Left lung (tissue), 10 donors: ENCODE results near the gene DCC. TPM values are rescaled to one million over a fixed set of nuclear protein-coding genes. Genes with fewer than 3 reads are reported as not detected.

Experiments
- ATAC-seq: fragments of 200-7000 bp; cut with Tn5 transposase; one replicate; pipeline ENCODE4 v1.9.1; 2020; ENCODE audit warnings: moderate library complexity
- DNase-seq, 4 donors: peaks; one replicate each; pipeline ENCODE4 v3.0.0-alpha.2; 2013 to 2020
- H3K27ac ChIP-seq, 2 donors: fragments of 200-600 bp; sonication (generic) in 1 of 2; one replicate each; pipeline versions ENCODE4 v1.5.0 to v1.8.0; 2020 to 2021
- H3K27me3 ChIP-seq, 2 donors: fragments of 200-600 bp; sonication (generic) in 1 of 2; one replicate each; pipeline versions ENCODE4 v1.5.0 to v1.8.0; 2020 to 2021
- H3K36me3 ChIP-seq, 2 donors: fragments of 200-600 bp; sonication (generic) in 1 of 2; one replicate each; pipeline versions ENCODE4 v1.5.0 to v1.8.0; 2020 to 2021
- H3K4me1 ChIP-seq, 2 donors: fragments of 200-600 bp; one replicate each; pipeline ENCODE4 v1.8.0; 2021
- H3K4me3 ChIP-seq, 2 donors: fragments of 200-600 bp; sonication (generic) in 1 of 2; one replicate each; pipeline versions ENCODE4 v1.5.0 to v1.8.0; 2020 to 2021; ENCODE audit warnings: mild to moderate bottlenecking in 1 of 2
- H3K9me3 ChIP-seq, 2 donors: fragments of 200-600 bp; sonication (generic) in 1 of 2; one replicate each; pipeline versions ENCODE4 v1.5.0 to v1.8.0; 2020 to 2021
- intact Hi-C, 2 donors: fragments of 100-400 bp; cut with DNase I; formaldehyde crosslinking; loops; one replicate each; pipeline versions ENCODE4 v1.11.2 to v1.14.2; 2022
- polyA plus RNA-seq, 6 donors: library from polyadenylated mRNA; unstranded; fragments of 120-200 nt; gene quantifications; one replicate each; pipeline ENCODE4 v1.2.1, GENCODE V29; 2013; ENCODE audit not compliant: insufficient read length in 6 of 6
- total RNA-seq, 2 donors: library from RNA; stranded (reverse); fragmentation: NEBNext Ultra II Directional; extraction: Animal tissue kit (Norgen Biotek cat#: 25700); gene quantifications; one replicate each; pipeline ENCODE4 v1.2.1, GENCODE V29; 2021
- TF ChIP-seq, protein P1 (sequence below), 2 donors: fragments of 200-600 bp; sonication (generic) in 1 of 2; IDR thresholded peaks; one replicate each; pipeline versions ENCODE4 v1.5.0 to v1.8.0; 2021; ENCODE audit warnings: antibody characterized with exemption in 2 of 2
- donor health status: DM: no; HTN: yes; CAD: no.
- donor health status: DM: no; HTN: no; CAD: no.

The DCC gene
- total and polyA plus RNA-seq, 8 donors = 0.61 to 3.5 (median 2.1) TPM

DNA sequence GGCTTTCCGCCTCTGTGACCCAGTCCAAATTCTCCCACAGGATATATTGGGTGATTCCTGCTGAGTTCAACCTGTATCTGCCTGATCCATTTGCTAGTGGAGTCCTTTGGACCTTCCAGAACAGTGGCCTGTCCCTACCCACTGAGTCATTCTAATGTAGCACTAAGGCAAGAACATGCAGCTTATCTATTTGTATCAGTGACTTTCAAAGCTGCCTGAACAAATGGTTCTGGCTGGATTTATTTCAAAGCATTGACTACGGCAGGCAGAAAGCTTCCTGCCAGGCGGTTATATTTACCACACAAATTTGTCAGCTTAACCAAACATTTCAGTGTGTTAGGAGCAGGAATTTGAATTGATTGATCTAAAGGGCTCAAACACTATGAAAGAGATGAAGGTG, 613.4 kb downstream of the DCC start:
- ATAC-seq (no peak), DNase-seq (no peak)
- Histone ChIP-seq H3K27ac (no peak overlapping the region), H3K9me3 (no peaks in the 10 kb centered on the region), H3K27me3 (no peaks in the 10 kb centered on the region), H3K4me1 (no peaks in the 10 kb centered on the region), H3K4me3 (no peak overlapping the region), H3K36me3 (no peaks in the 10 kb centered on the region)
- intact Hi-C loops = no loop called here
- TF ChIP-seq, protein P1, sequence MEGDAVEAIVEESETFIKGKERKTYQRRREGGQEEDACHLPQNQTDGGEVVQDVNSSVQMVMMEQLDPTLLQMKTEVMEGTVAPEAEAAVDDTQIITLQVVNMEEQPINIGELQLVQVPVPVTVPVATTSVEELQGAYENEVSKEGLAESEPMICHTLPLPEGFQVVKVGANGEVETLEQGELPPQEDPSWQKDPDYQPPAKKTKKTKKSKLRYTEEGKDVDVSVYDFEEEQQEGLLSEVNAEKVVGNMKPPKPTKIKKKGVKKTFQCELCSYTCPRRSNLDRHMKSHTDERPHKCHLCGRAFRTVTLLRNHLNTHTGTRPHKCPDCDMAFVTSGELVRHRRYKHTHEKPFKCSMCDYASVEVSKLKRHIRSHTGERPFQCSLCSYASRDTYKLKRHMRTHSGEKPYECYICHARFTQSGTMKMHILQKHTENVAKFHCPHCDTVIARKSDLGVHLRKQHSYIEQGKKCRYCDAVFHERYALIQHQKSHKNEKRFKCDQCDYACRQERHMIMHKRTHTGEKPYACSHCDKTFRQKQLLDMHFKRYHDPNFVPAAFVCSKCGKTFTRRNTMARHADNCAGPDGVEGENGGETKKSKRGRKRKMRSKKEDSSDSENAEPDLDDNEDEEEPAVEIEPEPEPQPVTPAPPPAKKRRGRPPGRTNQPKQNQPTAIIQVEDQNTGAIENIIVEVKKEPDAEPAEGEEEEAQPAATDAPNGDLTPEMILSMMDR (IDR thresholded peaks at IDR 0.05) = no peak

DNA sequence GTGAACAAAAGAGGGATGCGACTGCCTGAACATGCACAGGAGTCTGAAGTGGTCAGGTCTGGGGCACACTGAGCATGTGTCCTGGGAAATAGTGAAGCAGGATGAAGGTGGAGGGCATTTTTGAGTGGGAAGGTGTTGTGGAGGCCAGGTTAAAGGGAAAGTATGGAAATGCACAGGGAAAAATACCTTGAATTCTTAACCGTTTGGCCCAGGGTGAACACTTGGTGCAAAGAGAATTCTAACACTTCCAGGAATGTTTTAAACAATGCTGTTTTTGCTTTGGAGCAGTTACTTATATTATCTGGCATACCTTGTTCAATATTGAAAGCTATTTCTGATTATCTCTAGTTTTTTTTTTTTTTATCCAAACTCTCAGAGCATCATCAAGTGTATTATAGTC, 623.5 kb downstream of the DCC start:
- Histone ChIP-seq H3K36me3 (no peaks in the 10 kb centered on the region), H3K27ac (no peak overlapping the region), H3K4me1 (no peaks in the 10 kb centered on the region), H3K4me3 (no peak overlapping the region), H3K27me3 (no peaks in the 10 kb centered on the region), H3K9me3 (peaks cover 0 to 5% of the 10 kb centered on the region in 2 donors)
- intact Hi-C loops = no loop called here
- TF ChIP-seq, protein P1 (IDR thresholded peaks at IDR 0.05) = no peak
- ATAC-seq = no peak
- no peak for DNase-seq

DNA sequence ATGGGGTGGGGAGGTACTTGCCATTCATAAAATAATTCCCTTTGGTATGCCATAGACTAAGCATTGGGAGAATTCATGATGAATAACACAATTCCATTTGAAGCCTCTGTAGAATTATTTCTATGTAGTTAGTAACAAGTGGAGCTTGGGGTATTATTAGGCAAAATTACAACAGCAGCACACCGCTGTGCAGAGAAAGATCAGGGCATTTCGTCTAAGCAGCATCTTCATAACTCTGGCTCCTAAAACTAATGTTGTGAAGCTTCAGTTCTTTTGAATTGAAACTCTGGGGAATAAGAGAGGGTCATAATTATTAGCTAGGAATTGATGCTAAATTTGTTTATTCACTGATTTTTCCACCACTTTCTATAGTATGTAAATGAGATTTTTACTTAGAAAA, 630.7 kb downstream of the DCC start:
- ATAC-seq = no peak
- TF ChIP-seq, protein P1 (IDR thresholded peaks at IDR 0.05) = no peak

DNA sequence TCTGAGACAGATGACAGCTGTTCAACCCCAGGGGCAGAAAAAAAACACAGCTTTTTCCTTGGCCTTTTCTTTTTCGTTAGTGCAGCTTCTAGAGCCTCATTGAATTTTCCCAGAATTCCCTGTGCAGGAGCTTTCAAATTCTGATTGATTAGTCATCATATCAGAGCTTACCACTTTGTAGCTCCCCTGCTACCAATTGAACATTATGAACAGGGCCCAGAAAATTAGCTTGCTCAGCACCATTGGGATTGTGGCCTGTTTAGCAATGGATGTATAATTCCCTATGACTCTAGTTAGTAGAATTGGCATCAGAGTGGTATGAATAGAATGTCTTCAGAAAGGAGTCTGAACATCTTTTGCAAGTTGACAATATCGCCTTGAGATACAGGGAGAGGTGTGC, 631.1 kb downstream of the DCC start:
- DNase-seq = no peak
- no peak for ATAC-seq
- Histone ChIP-seq H3K9me3 (no peaks in the 10 kb centered on the region), H3K27me3 (no peaks in the 10 kb centered on the region), H3K27ac (no peak overlapping the region), H3K36me3 (no peaks in the 10 kb centered on the region), H3K4me3 (no peak overlapping the region), H3K4me1 (no peaks in the 10 kb centered on the region)
- intact Hi-C loops = no loop called here
- TF ChIP-seq, protein P1 (IDR thresholded peaks at IDR 0.05) = no peak

More for the DNA sequence above, 630.7 kb downstream of the DCC start:
- Histone ChIP-seq H3K9me3 (no peaks in the 10 kb centered on the region), H3K27ac (no peak overlapping the region), H3K27me3 (no peaks in the 10 kb centered on the region), H3K4me3 (no peak overlapping the region), H3K4me1 (no peaks in the 10 kb centered on the region), H3K36me3 (no peaks in the 10 kb centered on the region)
- DNase-seq = no peak
- intact Hi-C loops = no loop called here

DNA sequence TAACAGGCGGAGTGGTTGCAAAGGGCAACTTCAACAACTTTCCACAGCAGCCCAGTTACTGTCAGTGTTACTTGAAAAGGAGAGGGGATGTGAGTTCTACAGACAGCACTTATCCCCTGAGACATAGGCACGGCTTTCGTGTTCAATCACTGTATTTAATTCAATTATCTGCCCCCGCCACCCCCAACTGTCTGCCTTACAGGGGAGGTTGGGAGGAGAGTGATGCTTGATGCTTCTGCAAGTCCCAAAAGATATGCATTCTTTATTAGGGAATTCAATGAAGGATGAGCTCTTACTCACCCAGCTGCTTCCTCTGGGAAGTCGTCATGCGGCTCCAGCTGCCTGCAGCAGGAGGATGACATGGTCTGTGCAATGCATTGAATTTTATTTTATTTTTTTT, 639.9 kb downstream of the DCC start:
- Histone ChIP-seq H3K9me3 (no peaks in the 10 kb centered on the region), H3K36me3 (no peaks in the 10 kb centered on the region), H3K27me3 (no peaks in the 10 kb centered on the region), H3K4me3 (no peak overlapping the region), H3K27ac (no peak overlapping the region), H3K4me1 (no peaks in the 10 kb centered on the region)
- TF ChIP-seq, protein P1 (IDR thresholded peaks at IDR 0.05) = no peak
- DNase-seq = no peak
- intact Hi-C loops = no loop called here
- ATAC-seq = no peak
